NCI-H69 (cell line): ENCODE data around the gene PLCB3.

Source experiments
- DNase-seq: peaks from one replicate; lab custom pipeline; 2025; lab: John Stamatoyannopoulos, UW

PLCB3 gene

DNA sequence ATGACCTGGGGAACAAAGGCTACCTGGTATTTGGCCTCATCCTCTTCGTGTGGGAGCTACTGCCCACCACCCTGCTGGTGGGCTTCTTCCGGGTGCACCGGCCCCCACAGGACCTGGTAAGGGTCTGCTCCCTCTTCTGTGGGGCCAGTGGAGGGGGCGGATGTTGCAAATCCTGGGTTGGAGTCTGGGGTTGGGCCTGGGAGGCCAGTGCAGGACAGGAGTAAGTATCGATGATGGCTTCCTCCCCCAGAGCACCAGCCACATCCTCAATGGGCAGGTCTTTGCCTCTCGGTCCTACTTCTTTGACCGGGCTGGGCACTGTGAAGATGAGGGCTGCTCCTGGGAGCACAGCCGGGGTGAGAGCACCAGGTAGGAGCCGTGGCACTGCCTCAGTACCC is 37.0 kb downstream of the PLCB3 start:
- DNase-seq: no peak

DNA sequence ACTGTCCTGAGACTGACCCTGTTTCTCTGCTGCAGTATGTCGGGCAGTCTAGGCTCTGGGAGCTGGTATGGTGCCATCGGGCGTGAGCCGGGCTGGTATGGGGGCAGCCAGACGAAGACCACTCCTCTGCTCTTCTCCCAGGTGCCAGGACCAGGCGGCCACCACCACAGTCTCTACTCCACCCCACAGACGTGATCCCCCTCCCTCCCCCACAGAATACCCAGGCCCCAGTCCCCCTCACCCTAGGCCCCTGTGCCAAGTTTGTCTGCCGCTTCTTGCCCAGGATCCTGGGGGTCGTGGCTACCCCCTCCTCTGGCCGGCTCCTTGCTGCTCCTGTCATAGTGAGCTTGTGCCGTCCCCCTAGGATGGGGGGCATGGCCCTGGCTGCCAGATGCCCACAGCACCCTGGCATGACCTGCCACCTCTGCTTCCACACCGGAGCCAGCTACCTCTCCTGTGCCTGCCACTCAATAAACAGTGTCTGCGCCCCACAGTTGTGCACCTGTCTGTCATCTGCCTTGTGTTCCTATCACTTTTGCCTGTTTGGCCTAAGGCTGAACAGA is 37.8 kb downstream of the PLCB3 start:
- DNase-seq: no peak

DNA sequence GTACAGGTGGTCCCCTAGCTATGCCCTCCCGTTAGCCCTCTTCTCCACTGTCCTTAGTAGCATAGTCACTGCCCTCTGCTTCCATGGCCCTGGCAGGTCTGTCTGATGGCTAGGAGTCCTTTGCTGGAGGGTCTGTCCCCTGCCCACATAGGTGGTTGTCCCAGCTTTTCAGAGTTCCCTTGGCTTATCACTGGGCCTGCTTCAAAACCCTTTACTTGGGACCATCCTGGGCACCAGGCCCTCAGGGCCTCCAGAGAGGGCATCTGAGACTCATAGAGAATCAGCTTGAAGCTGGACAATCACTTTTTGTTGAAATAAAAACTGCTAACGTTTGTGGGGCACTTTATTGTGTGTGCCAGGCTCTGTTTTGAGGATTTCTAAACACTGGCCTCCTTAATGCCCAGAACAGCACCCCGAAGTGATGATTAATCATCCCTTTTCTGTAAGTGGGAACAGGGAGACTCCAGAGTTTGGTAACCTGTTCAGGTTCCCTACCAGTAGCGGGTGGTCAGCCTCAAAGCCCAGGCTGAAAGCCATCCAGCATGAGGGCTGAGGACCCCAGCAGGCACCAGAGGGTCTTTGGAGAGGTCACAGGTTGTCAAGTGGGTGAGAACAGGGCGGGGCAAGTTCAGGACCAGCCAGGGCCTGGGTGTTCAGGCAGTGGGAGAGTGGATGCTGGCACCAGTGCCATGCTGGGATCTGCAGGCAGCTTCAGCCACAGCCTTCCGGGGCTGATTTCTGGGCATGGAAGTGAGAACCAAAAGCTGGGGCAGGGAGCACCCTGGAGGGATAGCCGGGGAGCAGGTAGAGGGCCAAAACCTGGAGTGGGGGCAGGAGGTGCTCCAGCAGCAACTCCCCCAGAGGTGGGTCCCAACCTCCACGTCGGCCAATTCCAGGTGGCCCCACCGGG is 39.3 kb downstream of the PLCB3 start:
- no peak for DNase-seq

DNA sequence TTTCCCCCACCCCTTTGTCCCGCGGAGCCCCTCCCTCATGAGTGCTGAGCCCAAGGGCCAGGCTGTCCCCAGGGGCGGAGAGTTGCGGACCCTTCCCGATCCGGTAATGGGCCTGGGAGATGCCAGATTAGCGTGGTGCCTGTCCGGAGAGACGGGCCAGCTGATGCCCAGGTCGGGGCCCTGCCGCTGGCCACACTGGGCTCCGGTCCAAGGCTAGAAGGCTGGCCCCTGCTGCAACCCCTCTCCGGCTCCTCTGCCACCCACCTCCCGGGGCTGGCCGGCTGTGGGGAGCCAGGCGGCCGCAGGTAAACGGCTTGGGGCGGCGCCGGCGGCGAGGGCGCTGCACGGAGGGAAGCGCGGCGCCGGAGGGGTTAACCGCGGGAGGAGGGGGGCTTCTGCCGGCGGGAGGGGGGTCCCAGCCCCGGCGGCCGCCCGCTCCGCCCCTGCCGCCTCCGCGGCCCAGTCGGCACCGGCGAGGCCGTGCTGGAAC is 40.0 kb downstream of the PLCB3 start, which contains the start of gene KCNK4:
Gene KCNK4, plus strand, starts transcription at position 41 of the 490 bp plus-strand sequence. CDS start 1,717 bp downstream, outside the sequence.
- DNase-seq: no peak

DNA sequence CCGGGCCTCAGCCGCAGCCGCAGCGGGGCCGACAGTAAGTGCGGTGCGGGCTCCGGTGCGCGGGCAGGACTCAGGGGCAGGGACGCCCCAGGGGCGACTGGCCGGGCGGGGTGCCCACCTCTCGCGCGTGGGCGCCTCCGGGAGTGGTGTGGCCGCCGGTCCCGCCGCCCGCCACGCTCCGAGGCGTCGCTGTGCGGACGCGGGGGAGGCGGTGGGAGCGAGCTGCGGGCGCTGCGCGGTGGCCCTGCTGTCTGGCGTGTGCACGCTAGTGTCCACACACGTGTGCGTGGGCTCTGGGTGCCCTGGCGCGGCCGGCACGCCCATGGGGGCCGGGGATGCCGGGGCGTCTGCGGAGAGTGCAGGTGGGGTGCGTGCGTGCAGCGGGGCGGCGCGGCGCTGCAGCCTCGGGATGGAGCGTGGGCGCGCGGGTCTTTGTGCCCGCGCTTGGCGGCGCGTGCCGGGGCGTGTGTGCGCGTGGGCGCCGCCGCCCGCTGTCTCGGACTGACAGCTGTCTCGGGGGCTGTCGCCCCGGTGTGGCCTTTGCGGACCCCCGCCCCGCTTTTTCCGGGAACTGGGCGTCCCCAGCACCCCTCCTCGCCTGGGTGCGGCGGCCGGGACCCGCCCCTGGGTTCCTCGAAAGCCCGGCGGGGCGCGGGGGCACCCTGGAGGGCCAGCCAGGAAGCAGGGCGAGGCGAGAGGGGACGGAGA is 40.6 kb downstream of the PLCB3 start:
- DNase-seq: peak; percentile 50

DNA sequence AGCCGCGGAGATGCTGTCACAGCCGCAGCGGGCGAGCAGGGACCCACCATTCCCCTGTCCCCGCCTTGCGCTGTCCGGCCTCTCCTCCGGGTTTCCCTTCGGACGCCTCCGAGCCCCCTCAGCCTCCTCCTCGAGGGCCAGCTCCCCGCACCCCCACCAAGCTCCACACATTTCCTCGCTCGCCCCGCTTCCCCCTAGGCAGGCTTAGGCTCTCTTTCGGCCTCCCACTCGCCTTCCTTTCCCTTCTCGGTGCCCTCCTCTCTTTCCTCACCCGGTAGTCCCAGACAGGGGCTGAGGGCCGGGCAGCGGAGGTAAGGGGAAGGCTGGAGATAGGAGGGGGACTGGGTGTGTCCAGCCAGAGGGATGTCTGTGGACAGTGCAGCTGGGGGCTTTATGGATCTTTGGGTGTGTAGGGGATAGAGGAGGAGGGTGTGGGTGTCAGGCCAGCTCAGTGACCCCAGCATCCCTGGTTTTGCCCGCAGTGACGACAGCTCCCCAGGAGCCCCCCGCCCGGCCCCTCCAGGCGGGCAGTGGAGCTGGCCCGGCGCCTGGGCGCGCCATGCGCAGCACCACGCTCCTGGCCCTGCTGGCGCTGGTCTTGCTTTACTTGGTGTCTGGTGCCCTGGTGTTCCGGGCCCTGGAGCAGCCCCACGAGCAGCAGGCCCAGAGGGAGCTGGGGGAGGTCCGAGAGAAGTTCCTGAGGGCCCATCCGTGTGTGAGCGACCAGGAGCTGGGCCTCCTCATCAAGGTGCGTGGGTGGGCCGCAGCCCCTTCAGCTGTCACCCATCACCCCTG is 41.3 kb downstream of the PLCB3 start:
- DNase-seq: no peak

DNA sequence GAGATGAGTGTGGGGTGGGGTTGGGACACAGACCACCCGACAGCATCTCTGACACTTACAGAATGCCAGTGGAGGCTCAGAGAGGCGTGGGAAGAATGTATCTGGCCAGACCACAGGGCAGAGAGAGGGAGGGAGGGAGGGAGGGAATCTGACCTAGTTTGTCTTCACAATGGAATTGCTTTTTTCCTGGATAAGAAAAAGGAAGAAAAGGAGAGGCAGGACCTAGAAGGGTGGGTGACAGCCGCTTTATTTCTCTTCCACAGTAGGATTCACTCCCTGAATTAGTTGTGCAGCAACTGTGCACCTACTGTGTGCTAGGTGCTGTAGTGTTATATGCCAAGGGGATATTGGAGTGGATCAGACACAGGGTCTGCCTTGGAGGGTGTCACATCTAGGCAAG is 43.4 kb downstream of the PLCB3 start:
- no peak for DNase-seq

DNA sequence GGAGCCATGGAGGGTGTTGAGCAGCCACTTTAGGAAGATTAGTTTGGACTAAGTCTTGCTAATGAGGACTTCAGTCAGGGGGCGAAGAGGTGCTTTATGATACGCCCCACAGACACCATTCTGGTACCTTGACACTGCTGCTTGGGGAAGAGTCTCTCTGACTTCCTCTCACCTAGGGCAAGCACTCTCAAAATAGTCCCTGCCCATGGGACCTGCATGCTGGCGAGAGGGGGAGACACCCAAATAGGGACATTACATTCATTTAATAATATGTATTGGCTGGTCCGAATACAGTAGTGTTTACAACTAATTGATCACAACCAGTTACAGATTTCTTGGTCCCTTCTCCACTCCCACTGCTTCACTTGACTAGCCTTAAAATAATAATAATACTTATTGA is 44.4 kb downstream of the PLCB3 start:
- no peak for DNase-seq

DNA sequence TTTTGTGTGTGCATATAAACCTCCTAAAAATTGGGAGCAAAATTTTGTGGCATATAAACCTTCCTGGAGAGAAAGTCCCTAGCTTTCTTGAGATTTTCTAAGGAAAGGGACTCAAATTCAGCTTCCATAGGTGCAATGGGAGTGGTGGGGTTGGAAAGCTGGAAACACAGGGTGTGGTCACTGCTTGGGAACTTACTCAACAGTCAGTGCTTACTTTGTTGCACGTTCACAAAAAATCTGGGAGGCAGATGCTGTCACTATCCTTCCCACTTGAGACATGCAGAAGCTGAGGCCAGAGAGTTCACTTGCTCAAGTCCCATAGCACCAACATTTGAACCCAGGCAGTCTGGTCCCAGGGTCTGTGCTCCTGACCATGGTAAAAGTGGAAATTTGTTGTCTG is 44.9 kb downstream of the PLCB3 start:
- no peak for DNase-seq

DNA sequence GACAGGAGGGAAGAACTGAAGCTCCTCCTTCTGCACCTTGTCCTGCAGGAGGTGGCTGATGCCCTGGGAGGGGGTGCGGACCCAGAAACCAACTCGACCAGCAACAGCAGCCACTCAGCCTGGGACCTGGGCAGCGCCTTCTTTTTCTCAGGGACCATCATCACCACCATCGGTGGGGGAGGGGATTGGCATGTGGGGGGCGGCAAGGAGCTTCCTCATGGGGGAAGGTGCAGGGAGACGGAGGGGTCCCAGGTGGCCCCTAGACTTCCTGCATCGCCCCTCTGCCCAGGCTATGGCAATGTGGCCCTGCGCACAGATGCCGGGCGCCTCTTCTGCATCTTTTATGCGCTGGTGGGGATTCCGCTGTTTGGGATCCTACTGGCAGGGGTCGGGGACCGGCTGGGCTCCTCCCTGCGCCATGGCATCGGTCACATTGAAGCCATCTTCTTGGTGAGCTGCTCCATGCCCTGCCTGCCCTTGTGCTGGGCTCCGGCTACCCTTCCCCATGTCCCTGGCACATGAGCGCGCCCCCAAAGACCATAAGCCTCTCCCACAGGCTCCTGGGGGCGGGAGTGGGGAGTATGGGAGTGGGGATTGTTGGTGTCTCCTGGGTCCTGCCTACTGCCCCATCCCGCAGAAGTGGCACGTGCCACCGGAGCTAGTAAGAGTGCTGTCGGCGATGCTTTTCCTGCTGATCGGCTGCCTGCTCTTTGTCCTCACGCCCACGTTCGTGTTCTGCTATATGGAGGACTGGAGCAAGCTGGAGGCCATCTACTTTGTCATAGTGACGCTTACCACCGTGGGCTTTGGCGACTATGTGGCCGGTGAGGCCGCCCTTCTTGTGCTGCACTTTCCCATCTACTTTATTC is 45.7 kb downstream of the PLCB3 start:
- DNase-seq: no peak

DNA sequence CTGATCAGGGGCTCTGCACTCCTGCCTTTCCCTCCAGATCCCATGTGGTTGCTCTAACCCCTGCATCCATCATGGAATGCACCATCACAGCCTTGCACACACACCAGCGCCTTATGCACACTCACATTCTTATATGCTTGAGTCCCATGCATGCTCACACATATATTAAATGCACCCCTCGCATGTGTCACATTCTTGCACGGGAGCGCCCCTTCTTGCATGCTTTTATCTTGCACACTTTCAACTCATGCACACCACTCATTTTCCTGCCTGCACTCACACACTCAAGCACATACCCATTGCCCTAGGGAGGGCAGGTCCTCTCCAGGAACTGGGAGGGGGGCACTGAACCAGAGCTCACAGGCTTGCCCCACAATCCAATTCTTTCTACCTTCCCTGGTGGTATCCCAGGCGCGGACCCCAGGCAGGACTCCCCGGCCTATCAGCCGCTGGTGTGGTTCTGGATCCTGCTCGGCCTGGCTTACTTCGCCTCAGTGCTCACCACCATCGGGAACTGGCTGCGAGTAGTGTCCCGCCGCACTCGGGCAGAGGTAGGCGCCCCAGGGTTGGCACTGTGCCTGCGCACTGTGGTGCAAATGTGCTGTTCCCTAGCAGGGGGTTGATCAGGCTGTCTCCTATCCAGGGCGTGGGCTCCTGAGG is 46.5 kb downstream of the PLCB3 start:
- peak; percentile 87 for DNase-seq

DNA sequence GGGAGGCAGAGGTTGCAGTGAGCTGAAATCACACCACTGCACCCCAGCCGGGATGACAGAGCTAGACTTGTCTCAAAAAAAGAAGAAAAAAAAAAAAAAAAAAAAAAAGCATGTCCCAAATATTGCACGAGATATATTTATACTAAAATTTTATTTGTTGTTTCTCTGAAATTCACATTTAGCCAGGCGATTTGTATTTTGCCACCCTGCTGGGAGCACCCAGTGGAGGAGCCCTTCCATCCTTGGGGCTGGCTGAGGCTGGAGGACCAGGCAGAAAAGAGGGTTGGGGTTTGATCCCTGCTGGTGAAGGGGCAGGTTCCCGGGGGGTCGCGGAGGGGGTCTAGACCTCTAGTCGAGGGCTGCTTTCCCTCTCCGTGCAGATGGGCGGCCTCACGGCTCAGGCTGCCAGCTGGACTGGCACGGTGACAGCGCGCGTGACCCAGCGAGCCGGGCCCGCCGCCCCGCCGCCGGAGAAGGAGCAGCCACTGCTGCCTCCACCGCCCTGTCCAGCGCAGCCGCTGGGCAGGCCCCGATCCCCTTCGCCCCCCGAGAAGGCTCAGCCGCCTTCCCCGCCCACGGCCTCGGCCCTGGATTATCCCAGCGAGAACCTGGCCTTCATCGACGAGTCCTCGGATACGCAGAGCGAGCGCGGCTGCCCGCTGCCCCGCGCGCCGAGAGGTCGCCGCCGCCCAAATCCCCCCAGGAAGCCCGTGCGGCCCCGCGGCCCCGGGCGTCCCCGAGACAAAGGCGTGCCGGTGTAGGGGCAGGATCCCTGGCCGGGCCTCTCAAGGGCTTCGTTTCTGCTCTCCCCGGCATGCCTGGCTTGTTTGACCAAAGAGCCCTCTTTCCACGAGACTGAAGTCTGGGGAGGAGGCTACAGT is 47.9 kb downstream of the PLCB3 start:
- DNase-seq: peak; percentile 60

DNA sequence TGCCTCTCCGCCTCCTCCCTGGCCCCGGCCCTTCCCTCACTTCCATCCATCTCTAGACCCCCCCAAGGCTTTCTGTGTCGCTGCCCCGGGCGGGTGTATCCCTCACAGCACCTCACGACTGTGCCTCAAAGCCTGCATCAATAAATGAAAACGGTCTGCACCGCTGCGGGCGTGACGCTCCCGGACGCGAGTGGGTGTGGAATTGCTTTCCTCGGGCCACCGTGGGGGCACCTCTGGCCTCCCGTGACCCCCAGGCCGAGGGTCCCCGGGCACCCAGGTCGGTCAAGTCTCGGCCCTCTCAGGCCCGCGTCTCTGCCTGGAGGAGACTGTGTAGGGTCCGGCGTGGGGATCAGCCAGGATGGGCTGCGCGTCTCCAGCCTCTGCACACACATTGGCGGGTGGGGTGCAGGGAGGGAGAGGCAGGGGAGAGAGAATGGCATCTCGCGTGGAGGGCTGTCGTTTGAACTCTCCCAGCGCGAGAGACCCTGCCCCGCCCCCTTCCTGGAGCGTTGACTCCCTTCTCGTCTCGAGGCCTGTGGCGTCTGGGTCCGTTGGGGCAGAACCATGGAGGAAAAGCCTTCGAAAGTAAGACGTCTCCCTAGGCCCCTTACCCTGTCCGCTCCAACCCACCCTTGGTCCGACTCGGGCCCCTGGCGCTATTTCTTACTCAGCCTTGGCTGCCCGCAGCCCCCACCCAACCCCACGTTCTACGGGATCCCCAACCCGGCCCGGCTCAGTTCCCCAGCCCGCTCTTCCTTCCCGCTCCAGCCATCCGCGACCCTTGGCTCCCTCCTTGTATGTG is 48.7 kb downstream of the PLCB3 start, which contains the start of gene CATSPERZ:
Gene CATSPERZ, plus strand, starts transcription at position 512 of the 802 bp plus-strand sequence. Its CDS starts 53 bp downstream, at position 565.
- no peak for DNase-seq

DNA sequence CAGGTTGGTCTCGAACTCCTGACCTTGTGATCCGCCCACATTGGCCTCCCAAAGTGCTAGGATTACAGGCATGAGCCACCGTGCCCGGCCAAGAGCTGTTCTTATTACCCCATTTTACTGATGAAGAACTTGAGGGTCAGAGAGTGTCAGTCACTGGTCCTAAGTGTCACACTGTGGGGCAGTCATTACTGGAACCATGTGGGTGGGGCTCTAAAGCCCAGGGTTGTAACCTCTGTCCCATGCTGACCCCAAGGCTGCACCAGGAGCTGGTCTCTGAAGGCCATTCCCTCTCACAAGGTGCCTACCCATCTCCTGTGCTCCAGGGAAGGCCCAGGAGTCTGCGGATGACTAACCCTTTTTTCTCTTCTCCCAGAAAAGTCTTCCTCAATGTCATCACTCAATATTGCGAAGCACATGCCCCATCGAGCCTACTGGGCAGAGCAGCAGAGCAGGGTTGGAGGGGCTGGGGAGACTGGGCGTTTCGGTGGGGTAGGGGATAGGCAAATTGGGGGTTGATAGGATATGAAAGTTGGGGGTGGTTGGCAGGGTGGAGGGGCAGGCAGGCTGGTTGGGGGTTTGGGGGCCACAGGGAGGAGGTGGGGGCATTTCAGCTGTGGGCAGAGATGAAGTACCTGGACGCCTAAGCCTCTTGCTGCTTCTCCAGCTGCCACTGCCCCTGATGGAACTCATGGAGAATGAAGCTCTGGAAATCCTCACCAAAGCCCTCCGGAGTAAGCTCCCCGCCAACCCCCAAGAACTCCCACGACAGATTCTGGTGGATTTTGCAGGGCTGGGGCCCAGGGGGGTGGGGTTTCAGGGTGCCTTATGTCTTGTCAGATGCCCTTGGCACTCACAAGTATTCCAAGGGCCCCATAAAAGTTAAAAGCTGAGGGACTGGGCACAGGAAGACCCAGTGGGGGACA is 52.0 kb downstream of the PLCB3 start:
- DNase-seq: no peak

DNA sequence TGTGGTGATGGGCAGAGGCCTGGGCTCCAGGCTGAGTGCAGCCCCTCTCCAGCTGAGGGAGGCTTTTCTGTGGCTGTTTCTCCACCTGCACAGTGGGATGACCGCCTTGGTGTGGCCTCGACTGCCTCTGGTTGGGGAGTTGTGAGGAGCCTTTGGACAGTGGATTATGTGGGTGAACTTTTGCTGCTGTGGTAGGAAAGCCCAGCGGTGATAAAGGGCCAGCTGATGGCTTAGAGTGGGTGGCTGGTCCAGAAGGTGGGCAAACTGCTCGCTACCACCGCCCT is 52.6 kb downstream of the PLCB3 start:
- no peak for DNase-seq

DNA sequence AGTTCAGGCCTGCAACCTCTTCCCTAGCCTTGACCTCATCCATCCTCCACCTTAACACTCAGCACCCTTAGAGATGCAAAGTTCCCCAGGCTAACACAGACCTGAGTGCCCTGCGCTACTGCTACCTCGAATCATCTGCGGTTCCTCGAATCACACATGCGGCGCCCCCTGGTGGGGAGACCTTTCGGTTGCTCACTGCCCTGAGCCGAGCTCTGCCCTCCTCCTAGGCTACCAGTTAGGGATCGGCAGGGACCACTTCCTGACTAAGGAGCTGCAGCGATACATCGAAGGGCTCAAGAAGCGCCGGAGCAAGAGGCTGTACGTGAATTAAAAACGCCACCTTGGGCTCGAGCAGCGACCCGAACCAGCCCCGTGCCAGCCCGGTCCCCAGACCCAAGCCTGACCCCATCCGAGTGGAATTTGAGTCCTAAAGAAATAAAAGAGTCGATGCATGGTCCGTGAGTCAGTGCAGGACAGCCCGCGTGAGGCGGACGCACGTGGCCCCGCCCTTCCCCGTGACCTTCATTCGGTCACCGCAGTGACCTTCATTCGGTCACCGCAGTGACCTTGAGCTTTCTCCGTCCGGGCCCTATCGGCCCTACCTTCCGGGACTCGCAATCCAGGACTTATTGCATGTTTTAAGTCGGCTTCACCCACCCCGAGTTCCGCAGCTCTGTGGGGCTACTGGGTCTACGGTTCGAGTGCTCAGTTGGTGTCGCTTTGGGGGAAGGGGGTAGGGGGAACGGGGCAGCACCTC is 53.2 kb downstream of the PLCB3 start:
- peak; percentile 95 for DNase-seq
